Hematopoietic multipotent progenitor cell treated with erythropoietin and hydrocortisone succinate and interleukin-3 and kit ligand, for 17 days (in vitro differentiated cells): ENCODE data around the gene OR51E1.

Experiments
- DNase-seq: peaks from one replicate; pipeline ENCODE4 v3.0.0-alpha.2; 2015; ENCODE audit warnings: low spot score

OR51E1 gene

DNA sequence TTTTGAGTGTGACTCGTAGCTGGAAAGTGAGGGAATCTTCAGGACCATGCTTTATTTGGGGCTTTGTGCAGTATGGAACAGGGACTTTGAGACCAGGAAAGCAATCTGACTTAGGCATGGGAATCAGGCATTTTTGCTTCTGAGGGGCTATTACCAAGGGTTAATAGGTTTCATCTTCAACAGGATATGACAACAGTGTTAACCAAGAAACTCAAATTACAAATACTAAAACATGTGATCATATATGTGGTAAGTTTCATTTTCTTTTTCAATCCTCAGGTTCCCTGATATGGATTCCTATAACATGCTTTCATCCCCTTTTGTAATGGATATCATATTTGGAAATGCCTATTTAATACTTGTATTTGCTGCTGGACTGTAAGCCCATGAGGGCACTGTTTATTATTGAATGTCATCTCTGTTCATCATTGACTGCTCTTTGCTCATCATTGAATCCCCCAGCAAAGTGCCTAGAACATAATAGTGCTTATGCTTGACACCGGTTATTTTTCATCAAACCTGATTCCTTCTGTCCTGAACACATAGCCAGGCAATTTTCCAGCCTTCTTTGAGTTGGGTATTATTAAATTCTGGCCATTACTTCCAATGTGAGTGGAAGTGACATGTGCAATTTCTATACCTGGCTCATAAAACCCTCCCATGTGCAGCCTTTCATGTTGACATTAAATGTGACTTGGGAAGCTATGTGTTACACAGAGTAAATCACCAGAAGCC lies 11.0 kb downstream of the OR51E1 start:
- DNase-seq, result no peak

DNA sequence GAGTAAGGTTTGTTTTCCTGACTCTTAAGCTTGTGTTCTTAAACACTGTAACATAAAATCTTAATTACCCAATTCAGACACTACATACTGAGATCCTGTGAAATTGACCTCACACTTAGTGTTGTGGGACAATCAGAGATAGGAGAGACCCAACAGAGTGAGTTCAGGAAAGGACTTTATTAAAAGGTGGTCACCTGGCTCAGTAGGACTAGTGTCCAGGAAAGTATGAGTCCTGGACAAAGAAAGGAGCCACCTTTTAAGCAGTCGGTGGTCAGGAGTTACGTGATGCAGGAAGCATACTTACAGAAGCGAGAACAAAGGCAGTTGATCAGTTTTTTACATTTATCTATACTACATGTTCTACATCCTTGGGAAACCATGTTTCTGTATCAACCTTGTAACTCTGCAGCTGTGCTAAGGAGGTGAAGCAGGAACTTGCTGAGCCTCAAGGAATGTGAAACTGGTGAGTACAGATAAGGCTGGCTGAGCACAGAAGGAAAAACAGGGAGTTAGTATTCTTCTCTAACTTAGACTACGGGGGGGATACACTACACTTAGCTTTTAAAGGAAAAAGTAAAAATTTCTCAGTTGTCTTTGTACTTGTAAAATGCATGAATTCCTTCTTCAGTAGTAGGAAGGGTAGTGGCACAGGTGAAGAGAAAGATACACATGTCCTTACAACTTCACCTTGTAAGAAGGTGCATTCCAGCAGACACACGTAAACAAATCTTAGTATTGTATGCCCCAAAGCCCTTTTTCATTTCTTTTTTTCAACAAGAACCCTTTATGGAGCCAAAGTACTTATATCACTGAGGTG lies 15.1 kb downstream of the OR51E1 start:
- no peak for DNase-seq

DNA sequence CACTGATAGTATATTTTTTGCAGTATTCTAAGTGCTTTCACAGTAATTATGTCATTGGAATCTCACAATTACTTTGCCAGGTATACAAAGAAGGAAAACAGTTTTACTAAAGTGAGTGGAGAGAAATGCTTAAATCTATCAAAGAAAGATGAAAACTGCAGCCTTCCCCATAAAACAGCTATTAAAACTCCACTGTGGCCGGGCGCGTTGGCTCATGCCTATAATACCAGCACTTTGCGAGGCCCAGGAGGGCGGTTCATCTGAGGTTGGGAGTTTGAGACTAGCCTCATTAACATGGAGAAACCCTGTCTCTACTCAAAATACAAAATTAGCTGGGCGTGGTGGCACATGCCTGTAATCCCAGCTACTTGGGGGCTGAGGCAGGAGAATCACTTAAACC lies 19.1 kb downstream of the OR51E1 start:
- no peak for DNase-seq

GRCh38 chr11:4664183-4664582 lies 20.4 kb downstream of the OR51E1 start:
- no peak for DNase-seq

- DNase-seq, result no peak
Observed at GRCh38 chr11:4664786-4665185, 21.0 kb downstream of the OR51E1 start.

DNA sequence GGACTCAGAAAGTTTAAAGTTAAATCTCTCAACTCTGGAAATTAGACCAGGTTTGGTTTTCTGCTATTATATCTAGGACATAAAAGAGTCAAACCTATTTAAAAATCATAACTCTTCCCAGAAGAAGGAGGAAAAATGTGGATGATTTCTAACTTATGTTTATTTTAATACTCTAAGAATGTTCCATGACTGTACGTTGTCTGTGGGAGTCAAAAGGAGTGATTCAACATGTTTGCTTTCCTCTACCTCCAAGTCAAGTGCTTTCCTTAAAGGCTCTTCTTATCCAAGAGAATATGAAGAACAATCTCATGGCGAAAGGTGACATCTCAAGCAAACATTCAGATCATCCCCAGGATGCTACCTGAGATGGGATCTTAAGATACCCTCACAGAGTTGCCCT lies 21.6 kb downstream of the OR51E1 start:
- no peak for DNase-seq

DNA sequence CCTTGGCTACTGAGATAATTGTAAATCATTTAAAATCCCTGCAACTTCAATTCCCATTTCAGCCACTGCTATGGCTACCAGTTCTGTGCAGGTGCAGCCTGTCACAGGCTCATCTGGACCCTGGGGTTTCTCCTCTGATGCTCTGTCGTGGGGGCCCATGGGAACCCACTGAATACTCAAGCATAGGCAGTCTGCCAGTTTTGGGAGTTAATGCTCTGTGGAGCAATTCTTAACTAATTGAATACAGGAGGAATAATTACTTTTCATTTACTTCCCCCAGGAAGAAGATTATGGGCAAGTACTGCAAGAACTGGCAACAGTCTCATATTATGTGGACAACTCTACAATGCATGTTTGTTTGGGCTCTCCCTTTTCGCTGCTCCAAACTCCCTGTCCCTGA lies 28.0 kb downstream of the OR51E1 start:
- DNase-seq, result no peak

GRCh38 chr11:4672470-4672869 lies 28.7 kb downstream of the OR51E1 start:
- no peak for DNase-seq

GRCh38 chr11:4673781-4674180 lies 30.0 kb downstream of the OR51E1 start:
- DNase-seq, result no peak

DNA sequence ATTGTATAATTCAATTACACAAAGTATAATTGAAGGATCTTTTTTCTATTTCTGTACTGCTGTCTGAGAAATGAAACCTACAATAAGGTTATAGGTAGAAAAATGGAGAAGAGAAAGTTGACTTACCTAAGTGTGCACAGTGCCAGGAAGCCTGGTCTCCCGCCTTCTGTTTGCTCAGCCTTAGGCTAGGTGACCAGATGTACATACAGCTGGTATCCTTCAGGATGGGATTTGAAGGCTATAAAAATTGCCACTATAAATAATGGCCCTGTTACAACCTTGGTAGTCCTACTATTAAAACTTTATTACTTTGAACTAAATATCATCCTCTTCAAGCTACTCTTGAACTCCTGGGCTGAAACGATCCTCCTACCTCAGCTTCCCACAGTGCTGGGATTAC lies 34.2 kb downstream of the OR51E1 start:
- DNase-seq, result no peak

- no peak for DNase-seq
Observed at GRCh38 chr11:4680341-4680740, 36.6 kb downstream of the OR51E1 start.

- no peak for DNase-seq
Observed at GRCh38 chr11:4682623-4683419, 39.0 kb downstream of the OR51E1 start.

DNA sequence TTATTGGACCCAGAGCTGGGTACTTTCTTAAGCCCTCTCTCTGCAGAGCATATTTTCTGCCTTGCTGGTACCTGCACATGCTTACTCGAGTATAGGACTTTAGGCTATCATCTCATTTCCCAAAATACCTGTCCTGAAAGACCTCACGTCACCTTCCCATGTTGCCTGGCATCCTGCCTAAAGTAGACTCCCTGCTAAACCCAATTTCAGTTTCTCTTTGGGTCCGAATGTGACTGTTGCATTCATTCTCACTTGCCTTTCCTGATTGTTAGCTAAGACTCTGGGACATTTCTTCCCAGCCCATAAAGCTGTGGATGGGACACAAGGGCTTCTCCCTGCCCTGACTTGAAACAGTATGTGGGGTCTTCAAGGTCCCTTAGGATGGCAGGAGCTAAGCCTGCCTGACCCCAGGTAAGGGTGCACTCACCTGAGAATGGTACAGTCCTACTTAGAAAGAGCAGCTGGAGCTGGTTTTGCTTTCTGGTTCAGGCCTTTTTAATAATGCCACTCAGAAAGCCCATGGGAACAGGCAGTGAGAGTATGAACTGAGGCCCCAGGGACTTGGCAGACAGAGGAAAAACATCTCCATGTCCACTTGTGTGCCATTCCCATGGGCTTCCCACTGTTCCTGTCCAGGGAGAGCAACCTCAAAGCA lies 41.0 kb downstream of the OR51E1 start:
- DNase-seq, result no peak

DNA sequence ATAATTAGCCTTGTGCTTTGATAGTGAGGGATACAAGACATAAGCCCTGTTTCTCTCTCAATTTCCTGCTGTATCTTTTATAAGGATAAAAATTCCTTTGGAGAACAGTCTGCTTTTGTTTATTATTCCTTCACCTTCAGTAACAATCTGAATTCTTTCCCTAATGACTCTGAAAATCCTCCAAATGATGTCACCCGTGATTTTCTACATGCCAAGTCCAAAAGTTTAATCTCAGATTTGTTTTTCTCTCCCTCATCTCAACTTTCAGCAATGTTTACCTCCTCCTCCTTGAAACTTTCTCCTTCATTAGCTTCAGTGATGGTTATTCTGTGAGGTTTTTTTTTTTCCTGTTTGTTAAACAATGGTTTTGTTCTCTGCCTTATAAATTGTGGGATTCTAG lies 51.7 kb downstream of the OR51E1 start:
- DNase-seq, result no peak

- DNase-seq, result no peak
Observed at GRCh38 chr11:4697585-4697984, 53.8 kb downstream of the OR51E1 start, which contains the start of gene OR51E2. Gene OR51E2, minus strand, starts transcription at chr11:4697853. Its CDS starts 15,142 bp downstream, at chr11:4682711.

DNA sequence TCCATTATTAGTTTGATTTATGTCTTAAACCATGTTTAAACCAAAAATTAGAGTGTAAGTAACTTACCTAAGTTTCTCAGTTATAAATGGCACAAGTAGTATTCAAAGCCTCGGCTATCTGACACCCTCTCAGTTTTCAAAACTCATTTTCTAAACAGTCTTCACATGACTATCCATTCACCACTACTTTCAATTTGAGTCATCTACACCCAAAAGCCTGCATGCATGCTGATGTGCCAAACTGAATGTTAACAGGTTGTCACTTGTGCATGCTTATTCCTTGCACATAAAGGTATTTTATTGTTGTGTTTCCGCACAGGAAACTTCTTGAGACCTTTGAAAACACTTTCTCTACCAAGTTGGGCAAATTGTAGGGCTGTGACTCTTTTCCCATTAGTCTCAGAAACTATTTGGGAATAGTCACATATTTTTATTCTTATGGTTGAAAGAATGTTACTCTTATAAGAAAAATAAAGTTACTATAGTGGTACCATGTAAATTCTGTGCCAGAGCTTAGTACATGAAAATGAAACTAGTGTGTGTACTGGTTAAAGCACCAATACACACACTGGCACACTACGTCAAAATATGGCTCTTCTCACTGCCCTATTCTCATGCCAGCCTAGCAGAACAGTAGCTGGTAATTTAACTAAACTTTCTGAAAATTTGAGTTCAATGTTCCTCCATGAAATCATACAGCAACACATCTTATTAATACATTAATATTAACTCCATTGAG lies 56.1 kb downstream of the OR51E1 start:
- DNase-seq, result no peak

- no peak for DNase-seq
Observed at GRCh38 chr11:4700436-4700820, 56.6 kb downstream of the OR51E1 start.

- no peak for DNase-seq
Observed at GRCh38 chr11:4704054-4704789, 60.4 kb downstream of the OR51E1 start, which contains the start of gene MMP26. Gene MMP26, plus strand, starts transcription at chr11:4704784.

DNA sequence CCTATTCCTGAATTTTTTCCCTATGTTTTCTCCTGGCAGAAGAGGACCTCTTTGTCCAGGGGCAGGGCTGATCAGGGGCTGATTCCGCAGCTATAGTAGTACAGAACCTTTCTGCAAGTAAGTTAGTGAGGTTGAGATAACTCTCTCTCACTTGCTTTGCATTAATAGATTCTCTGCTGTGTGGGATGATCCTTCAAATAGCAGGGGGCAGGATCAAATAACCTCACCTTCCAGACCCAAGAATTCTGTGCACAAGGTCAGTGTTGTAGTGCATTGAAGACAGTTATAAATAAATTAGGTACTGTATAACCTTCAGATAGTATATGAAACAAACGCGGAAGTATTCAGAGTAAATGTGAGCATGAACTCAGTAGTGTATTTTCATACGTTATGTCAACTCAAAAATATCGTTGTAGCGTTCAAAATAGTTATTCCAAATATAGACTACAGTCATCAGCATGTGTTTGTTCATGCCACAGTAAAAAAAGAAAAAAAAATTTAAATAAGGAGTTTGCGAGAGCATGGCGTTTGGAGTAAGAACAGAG lies 61.1 kb downstream of the OR51E1 start:
- no peak for DNase-seq
